Neuron (in vitro differentiated cells): ENCODE results near the gene B9D2.
"Not testable (repeated sequence)": the region's sequence is repeated elsewhere in the genome, so short reads cannot be mapped to it uniquely, and the experiment has no call there.

Experiments
- H2AFZ ChIP-seq: one replicate; pipeline ENCODE4 v1.6.1; 2013; ENCODE audit warnings: low read depth, mild to moderate bottlenecking, inconsistent platforms, low read length, moderate library complexity
- H3K27me3 ChIP-seq: one replicate; pipeline ENCODE4 v1.6.1; 2013; ENCODE audit warnings: low read length; ENCODE audit not compliant: insufficient read depth
- H3K36me3 ChIP-seq: one replicate; pipeline ENCODE4 v1.6.1; 2013; ENCODE audit warnings: low read length; ENCODE audit not compliant: insufficient read depth
- H3K4me1 ChIP-seq: one replicate; pipeline ENCODE4 v1.6.1; 2013; ENCODE audit warnings: low read length; ENCODE audit not compliant: insufficient read depth
- H3K4me3 ChIP-seq: 2 replicates; pipeline ENCODE4 v1.5.1; 2013; ENCODE audit warnings: mild to moderate bottlenecking, low read length, moderate library complexity
- H3K9me3 ChIP-seq: one replicate; pipeline ENCODE4 v1.6.1; 2013; ENCODE audit warnings: low read length

The B9D2 gene

DNA sequence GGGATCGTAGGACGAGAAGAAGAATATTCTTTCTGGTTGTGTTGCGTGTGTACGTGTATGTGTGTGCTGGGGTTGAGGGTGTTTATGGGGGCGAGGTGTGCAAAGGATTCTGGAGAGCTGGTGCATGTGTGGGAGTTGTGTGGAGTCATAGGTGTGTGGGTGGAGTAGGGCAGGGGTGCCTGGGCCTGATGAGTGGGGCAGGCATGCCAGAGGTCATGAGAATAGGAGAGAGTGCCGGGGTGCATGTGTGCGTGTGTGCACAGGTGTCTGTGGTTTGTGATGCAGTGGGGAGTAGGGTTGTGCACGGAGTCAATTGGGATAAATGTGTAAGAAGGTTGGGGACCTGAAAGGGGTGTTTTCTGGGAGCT is 13.0 kb upstream of the B9D2 start:
- no peaks in the 10 kb centered on the region for H3K4me1 ChIP-seq
- peaks cover 5% of the 10 kb centered on the region for H3K36me3 ChIP-seq
- H3K4me3 ChIP-seq: no peak overlapping the region
- H2AFZ ChIP-seq: no peak overlapping the region
- H3K9me3 ChIP-seq: no peaks in the 10 kb centered on the region
- H3K27me3 ChIP-seq: no peaks in the 10 kb centered on the region

DNA sequence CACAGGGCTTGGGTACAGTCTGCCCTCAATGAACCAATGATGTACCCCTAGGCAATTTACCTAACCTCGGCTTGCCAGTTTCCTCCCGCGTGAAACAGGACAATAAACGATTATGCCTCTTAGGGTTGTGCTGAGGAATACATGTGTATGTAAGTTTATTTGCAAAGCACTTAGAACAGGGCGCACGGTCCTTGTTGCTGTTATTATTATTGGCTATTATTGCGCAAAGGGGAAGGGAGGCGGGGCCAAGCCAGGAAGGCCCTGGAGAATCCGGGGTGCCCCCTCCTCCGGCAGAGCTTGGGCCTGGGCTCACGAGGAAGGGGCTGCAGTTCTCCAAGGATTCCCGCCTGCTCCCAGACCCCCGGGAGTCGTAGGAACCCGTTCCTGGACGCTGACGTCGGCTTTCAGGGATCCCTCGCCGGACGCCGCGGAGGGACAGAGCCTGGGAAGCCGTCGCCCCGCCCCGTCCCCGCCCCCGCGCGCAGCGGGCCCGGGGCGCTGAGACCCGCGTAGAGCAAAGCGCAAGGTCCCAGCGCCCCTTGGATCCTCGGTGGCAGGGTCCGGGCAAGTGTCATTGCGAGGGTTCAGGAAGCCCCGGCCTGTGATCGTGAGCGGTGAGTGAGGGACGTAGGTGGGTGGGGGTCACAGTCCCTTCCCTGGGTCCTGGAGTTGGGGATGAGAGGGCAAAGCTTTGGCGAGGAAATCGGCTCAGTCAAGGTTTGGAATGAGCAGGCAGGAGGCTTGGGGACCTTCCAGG is 12.5 kb upstream of the B9D2 start, which contains the start of gene TMEM91:
TMEM91 (plus strand) TSS at position 293 of the 757 bp plus-strand sequence. CDS start 1,777 bp downstream, outside the sequence.
- Histone ChIP-seq H3K9me3 (no peaks in the 10 kb centered on the region), H3K4me3 (no peak within 1 kb of the TSS), H3K27me3 (no peaks in the 10 kb centered on the region), H2AFZ (no peak within 1 kb of the TSS), H3K4me1 (no peaks in the 10 kb centered on the region), H3K36me3 (peaks cover 5% of the 10 kb centered on the region)

DNA sequence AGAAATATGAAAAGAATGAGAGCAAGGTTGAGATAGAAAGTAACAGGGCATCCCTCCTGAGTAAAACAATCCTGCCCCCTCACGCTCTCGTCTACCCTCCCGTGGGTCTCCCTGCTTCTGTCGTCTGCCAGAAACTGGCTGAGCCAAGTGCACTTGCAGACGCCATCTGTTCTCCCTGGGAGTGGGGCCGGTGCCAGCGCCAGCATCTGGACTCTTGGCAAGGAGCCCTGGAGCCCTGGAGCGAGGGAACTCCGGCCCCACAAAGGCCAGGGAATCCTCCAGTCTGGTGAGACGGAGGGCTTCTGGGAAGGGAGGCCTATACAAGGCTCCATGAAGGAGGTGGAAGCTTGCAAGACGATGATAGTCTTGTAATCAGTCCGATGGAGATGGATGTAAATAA is 10.0 kb upstream of the B9D2 start:
- Histone ChIP-seq H3K4me1 (no peaks in the 10 kb centered on the region), H3K36me3 (peaks cover 3% of the 10 kb centered on the region), H3K4me3 (no peak overlapping the region), H3K27me3 (no peaks in the 10 kb centered on the region), H2AFZ (no peak overlapping the region), H3K9me3 (no peaks in the 10 kb centered on the region)

DNA sequence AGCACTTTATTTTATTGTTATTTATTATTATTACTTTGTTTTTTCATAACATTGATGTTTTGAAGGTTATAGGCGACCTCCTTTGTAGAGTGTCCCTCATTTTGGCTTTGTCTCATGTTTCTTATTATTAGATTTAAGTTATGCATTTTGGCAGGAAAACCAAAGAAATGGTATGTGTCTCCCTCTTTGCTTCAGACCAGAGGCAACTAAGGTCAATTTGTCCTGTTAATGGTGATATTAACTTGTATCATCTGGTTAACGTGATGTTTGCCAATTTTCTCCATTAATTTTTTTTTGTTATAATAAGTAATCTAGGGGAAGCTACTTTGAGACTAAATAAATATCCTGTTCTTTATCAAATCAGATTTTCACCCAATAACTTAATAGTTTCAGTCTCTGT is 8.6 kb upstream of the B9D2 start:
- peaks cover 3% of the 10 kb centered on the region for H3K36me3 ChIP-seq
- no peaks in the 10 kb centered on the region for H3K9me3 ChIP-seq
- H3K4me3 ChIP-seq: no peak overlapping the region
- H2AFZ ChIP-seq: no peak overlapping the region
- no peaks in the 10 kb centered on the region for H3K27me3 ChIP-seq
- H3K4me1 ChIP-seq: no peaks in the 10 kb centered on the region

DNA sequence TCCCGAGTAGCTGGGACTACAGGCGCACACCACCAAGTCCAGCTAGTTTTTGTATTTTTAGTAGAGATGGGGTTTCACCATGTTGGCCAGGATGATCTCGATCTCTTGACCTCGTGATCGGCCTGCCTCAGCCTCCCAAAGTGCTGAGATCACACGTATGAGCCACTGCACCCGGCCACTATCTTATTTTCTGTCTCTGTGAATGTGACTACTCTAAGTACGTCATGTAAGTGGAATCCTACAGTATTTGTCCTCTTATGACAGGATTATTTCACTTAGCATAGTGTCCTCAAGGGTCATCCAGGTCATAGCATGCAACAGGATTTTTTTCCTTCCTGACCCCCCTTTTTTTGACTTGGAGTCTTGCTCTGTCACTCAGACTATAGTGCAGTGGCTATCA is 7.6 kb upstream of the B9D2 start:
- Histone ChIP-seq H3K9me3 (no peaks in the 10 kb centered on the region), H3K27me3 (no peaks in the 10 kb centered on the region), H3K36me3 (peaks cover 3% of the 10 kb centered on the region), H3K4me1 (no peaks in the 10 kb centered on the region), H3K4me3 (no peak overlapping the region), H2AFZ (no peak overlapping the region)

DNA sequence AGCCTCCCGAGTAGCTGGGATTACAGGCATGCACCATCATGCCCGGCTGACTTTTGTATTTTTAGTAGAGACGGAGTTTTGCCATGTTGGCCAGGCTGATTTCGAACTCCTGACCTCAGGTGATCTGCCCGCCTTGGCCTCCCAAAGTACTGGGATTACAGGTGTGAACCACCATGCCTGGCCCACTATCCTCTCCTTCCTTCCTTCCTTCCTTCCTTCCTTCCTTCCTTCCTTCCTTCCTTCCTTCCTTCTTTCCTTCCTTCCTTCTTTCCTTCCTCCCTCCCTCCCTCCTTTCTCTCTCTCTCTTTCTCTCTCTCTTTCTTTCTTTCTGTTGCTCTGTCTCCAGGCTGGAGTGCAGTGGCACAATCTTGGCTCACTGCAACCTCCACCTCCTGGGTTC is 7.2 kb upstream of the B9D2 start:
- H3K4me3 ChIP-seq, H3K36me3 ChIP-seq, H2AFZ ChIP-seq, H3K9me3 ChIP-seq, H3K27me3 ChIP-seq, H3K4me1 ChIP-seq: not testable (repeated sequence)

DNA sequence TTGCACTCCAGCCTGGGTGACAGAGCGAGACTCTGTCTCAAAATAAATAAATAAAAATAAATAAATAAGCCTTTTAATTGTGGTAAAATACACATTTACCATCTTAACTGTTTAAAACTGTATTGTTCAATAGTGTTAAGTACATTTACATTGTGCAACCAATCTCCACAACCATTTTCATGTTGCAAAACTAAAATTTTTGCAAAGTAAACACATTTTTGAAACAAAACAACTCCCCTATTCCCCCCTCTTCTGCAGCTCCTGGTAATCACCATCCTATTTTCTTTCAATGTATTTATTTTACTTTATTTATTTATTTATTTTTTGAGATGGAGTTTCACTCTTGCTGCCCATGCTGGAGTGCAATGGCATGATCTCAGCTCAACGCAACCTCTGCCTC is 5.8 kb upstream of the B9D2 start:
- H3K4me3 ChIP-seq: no peak overlapping the region
- no peak overlapping the region for H2AFZ ChIP-seq
- H3K4me1 ChIP-seq: peaks cover 4% of the 10 kb centered on the region
- H3K27me3 ChIP-seq: no peaks in the 10 kb centered on the region
- H3K9me3 ChIP-seq: no peaks in the 10 kb centered on the region
- peaks cover 6% of the 10 kb centered on the region for H3K36me3 ChIP-seq

DNA sequence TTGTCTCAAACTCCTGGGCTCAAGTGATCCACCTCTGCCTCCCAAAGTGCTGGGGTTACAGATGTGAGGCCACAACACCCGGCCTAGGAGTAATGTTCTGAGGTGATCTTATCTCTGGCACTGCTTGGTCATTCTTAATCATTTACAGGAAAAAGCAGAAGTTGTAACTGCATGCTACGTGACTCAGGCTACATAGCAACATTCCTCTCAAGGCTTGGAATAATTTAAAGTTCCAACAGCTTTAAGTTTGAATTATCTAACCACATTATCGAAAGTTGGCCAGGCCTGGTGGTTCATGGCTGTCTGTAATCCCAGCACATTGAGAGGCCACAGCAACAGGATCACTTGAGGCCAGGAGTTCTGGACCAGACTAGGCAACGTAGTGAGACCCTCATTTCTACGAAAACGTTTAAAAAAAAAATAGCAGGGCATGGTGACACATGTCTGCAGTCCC is 3.9 kb upstream of the B9D2 start:
- Histone ChIP-seq H3K4me1 (peaks cover 14% of the 10 kb centered on the region), H3K4me3 (no peak overlapping the region), H2AFZ (no peak overlapping the region)

DNA sequence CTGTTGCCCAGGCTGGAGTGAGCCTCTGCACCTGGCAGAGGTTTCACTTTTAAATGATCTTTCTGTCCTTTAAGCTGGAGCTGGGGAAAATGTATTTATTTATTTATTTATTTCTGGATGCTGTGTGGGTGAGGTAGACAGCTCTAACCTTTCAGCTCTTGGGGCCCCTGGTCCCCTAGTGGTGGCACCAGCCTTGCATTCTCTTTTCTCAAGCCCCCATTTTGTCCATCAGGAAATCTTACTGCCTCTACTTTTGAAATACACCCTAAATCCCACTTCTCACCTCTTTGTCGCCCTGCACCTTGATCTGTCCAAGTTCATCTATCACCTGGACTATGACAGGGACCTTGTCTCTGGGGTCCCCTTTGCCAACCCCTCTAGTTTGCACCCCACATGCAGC is 2.1 kb upstream of the B9D2 start:
- peaks cover 14% of the 10 kb centered on the region for H3K4me1 ChIP-seq
- H3K27me3 ChIP-seq: no peaks in the 10 kb centered on the region
- no peak overlapping the region for H2AFZ ChIP-seq
- no peaks in the 10 kb centered on the region for H3K9me3 ChIP-seq
- no peak overlapping the region for H3K4me3 ChIP-seq
- peaks cover 4% of the 10 kb centered on the region for H3K36me3 ChIP-seq

More for the DNA sequence above, 3.9 kb upstream of the B9D2 start:
- Histone ChIP-seq H3K27me3 (no peaks in the 10 kb centered on the region), H3K36me3 (peaks cover 4% of the 10 kb centered on the region), H3K9me3 (no peaks in the 10 kb centered on the region)

DNA sequence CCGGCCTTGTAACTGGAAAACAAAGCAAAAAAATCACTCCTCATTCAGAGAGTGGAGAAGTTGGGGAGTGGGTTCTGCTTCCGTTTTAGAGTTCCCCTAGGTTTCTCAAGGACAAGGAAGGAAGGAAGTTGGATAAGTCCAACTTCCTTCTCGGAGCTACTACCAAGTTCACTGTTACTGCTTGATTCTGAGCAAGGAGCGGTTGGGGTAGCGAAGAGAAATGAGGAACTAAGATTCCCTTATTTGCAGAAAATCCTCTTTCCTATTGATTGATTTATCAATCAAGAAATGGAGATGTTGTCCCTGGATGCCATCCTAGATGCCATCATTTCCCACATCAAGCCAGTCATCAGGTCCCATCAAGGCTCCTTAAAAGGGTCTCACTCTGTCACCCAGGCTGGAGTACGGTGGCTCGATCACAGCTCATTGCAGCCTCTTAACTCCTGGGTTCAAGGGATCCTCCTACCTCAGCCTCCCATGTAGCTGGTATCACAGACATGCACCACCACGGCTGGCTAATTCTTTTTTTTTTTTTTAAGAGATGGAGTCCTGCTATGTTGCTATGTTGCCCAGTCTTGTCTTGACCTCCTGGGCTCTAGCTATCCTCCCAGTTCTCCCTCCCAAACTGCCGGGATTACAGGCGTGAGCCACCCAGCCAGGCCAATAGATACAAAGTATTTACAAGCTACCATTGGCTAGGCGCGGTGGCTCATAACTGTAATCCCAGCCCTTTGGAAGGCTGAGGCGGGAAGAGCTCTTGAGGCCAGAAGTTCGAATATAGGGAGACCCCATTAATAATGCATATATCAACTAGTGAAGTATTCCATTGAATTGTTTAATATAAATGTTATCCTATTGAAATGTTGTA is 809 bp upstream of the B9D2 start:
- Histone ChIP-seq H3K27me3 (no peaks in the 10 kb centered on the region), H2AFZ (peak overlapping the region; percentile 52), H3K4me1 (peaks cover 14% of the 10 kb centered on the region), H3K36me3 (peaks cover 9% of the 10 kb centered on the region), H3K9me3 (no peaks in the 10 kb centered on the region), H3K4me3 (peak overlapping the region; percentile 74)

DNA sequence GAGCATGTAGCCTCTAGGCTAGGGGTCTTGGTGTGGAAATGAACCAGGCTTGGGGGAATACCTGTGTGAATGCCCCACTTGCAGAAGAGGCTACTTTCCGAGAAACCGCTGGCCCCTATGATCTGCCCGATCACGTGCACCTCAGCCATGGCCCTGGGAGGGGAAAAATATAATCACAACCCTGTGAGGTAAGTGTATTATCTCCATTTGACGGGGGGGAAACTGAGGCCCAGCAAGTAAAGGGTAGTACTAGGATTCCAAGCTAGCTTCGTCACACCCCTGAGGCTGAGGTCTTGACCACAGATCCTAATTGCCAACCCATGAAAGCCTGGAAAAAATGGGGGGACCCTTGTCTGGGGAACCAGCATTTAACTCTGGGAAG is 587 bp downstream of the B9D2 start:
- Histone ChIP-seq H2AFZ (peak overlapping the region; percentile 52), H3K4me3 (peak overlapping the region; percentile 74), H3K27me3 (no peaks in the 10 kb centered on the region), H3K4me1 (peaks cover 14% of the 10 kb centered on the region), H3K9me3 (no peaks in the 10 kb centered on the region), H3K36me3 (peaks cover 9% of the 10 kb centered on the region)

DNA sequence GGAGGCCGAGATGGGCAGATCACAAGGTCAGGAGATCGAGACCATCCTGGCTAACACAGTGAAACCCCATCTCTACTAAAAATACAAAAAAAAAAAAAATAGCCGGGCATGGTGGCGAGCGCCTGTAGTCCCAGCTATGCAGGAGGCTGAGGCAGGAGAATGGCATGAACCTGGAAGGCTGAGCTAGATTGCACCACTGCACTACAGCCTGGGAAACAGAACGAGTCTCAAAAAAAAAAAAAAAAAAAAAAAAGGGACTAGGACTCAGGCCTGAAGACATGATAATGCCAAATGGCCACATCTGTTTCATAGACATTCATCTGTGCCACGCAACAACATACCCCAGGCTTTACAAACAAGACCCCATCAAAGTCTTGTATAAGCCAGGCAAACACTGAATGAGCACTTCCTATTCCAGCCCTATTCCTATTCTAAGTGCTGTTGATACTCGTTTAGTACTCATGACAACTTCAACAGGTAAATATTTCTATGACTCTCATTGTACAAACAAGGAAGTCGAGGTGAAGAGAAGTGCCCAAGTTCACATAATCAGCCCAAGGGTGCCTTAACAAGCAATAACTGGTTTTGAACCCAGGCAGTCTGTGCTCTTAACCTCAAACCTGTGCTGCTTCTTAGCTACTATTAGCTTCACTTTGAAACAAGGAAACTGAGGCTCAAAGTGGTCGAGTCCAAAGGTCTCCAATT is 1.7 kb downstream of the B9D2 start:
- Histone ChIP-seq H3K4me1 (peaks cover 14% of the 10 kb centered on the region), H3K9me3 (no peaks in the 10 kb centered on the region), H3K4me3 (no peak overlapping the region), H2AFZ (no peak overlapping the region), H3K36me3 (peaks cover 9% of the 10 kb centered on the region), H3K27me3 (no peaks in the 10 kb centered on the region)

DNA sequence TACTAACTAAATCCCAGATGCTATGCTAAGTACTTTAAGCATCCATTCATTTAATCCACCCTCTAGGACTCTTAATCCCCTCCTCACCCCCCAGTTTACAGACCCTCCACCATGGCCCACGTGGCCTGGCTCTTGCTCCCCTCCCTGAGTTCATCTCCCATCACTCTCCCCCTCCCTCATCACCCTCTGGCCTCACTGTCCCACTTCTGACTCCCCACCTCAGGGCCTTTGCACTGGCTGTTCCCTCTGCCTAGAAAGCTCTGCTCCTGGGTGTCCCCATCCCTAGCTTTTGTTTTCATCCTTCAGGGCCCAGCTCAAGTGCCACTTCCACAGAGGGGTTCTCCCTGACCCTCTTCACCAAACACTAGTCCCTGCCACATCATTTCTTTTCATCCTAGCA is 4.2 kb downstream of the B9D2 start:
- Histone ChIP-seq H3K36me3 (peaks cover 9% of the 10 kb centered on the region), H3K4me1 (peaks cover 10% of the 10 kb centered on the region), H3K9me3 (no peaks in the 10 kb centered on the region), H2AFZ (no peak overlapping the region), H3K4me3 (no peak overlapping the region), H3K27me3 (no peaks in the 10 kb centered on the region)
